Measurements from ENCODE around the gene ATOH8.

Gene ATOH8

DNA sequence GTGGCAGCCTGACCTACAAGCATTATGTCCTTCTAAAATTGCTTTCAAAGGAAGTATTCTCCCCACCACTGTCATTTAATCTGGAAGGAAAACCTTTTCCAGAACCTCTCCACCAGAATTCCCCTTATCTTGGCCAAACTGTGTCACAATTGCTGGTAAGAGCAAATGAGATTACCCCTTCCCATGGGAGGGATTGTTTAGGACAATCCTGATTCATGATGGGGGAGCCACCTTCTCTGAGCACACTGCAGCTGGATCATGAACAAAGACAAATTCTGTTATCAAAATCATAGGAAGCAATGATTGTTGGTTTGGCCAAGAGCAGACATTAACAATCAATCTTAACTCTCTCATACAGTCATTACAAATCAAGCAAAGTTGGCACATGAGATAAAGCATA lies 18.1 kb upstream of the ATOH8 start:
- Mint-ChIP-seq H3K27me3 (ENCODE audit: low read depth) (peaks cover 11% of the 10 kb centered on the region), H3K36me3 (ENCODE audit: low read depth) (no peaks in the 10 kb centered on the region), H3K4me1 (peaks cover 68% of the 10 kb centered on the region)

GRCh38 chr2:85736456-85737355 lies 17.1 kb upstream of the ATOH8 start:
- no peaks in the 10 kb centered on the region for H3K36me3 Mint-ChIP-seq (ENCODE audit: low read depth)
- H3K27ac Mint-ChIP-seq: peak overlapping the region in 2 of 3 experiments; percentile 29 to 54
- no peaks in the 10 kb centered on the region for H3K9me3 Mint-ChIP-seq
- peaks cover 11% of the 10 kb centered on the region for H3K27me3 Mint-ChIP-seq (ENCODE audit: low read depth)
- no peak overlapping the region for H3K4me3 Mint-ChIP-seq
- TF ChIP-seq, protein P1, sequence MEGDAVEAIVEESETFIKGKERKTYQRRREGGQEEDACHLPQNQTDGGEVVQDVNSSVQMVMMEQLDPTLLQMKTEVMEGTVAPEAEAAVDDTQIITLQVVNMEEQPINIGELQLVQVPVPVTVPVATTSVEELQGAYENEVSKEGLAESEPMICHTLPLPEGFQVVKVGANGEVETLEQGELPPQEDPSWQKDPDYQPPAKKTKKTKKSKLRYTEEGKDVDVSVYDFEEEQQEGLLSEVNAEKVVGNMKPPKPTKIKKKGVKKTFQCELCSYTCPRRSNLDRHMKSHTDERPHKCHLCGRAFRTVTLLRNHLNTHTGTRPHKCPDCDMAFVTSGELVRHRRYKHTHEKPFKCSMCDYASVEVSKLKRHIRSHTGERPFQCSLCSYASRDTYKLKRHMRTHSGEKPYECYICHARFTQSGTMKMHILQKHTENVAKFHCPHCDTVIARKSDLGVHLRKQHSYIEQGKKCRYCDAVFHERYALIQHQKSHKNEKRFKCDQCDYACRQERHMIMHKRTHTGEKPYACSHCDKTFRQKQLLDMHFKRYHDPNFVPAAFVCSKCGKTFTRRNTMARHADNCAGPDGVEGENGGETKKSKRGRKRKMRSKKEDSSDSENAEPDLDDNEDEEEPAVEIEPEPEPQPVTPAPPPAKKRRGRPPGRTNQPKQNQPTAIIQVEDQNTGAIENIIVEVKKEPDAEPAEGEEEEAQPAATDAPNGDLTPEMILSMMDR (IDR thresholded peaks at IDR 0.05; ENCODE audit: unreplicated experiment in 3 of 3): no peak
- peaks cover 70% of the 10 kb centered on the region for H3K4me1 Mint-ChIP-seq

More for the DNA sequence above, 18.1 kb upstream of the ATOH8 start:
- no peaks in the 10 kb centered on the region for H3K9me3 Mint-ChIP-seq
- H3K27ac Mint-ChIP-seq: peak overlapping the region; percentile 3 to 13 (median 13)
- no peak overlapping the region for H3K4me3 Mint-ChIP-seq
- TF ChIP-seq, protein P1 (IDR thresholded peaks at IDR 0.05; ENCODE audit: unreplicated experiment in 3 of 3): no peak

DNA sequence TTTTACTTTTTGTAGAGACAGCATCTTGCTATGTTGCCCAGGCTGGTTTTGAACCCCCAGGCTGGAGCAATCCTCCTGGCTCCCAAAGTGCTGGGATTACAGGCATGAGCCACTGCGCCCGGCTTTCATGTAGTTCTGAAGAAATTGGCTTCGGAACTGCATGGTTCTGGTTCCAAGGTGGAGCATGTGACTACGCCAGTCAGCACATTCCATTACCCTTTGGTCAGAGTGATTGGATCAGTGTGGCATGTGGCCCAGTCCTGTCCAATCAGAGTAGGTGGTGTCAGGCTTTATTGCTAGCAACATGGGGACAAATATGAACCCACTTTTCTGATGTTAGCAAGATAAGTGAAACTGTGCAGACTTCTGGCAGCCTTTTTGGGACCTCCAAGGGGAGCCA lies 16.3 kb upstream of the ATOH8 start:
- H3K27me3 Mint-ChIP-seq (ENCODE audit: low read depth): peaks cover 11% of the 10 kb centered on the region
- TF ChIP-seq, protein P1 (IDR thresholded peaks at IDR 0.05; ENCODE audit: unreplicated experiment in 3 of 3): no peak
- H3K9me3 Mint-ChIP-seq: no peaks in the 10 kb centered on the region
- peaks cover 74% of the 10 kb centered on the region for H3K4me1 Mint-ChIP-seq
- H3K27ac Mint-ChIP-seq: peak overlapping the region in 1 of 3 experiments; percentile 51
- no peaks in the 10 kb centered on the region for H3K36me3 Mint-ChIP-seq (ENCODE audit: low read depth)
- no peak overlapping the region for H3K4me3 Mint-ChIP-seq

GRCh38 chr2:85737961-85738360 lies 15.8 kb upstream of the ATOH8 start:
- H3K27me3 Mint-ChIP-seq (ENCODE audit: low read depth): peaks cover 11% of the 10 kb centered on the region

GRCh38 chr2:85740193-85740592 lies 13.6 kb upstream of the ATOH8 start:
- Mint-ChIP-seq H3K27ac (no peak overlapping the region), H3K36me3 (ENCODE audit: low read depth) (no peaks in the 10 kb centered on the region), H3K4me1 (peaks cover 72% of the 10 kb centered on the region), H3K4me3 (no peak overlapping the region), H3K27me3 (ENCODE audit: low read depth) (peaks cover 8% of the 10 kb centered on the region), H3K9me3 (no peaks in the 10 kb centered on the region)
- TF ChIP-seq, protein P1 (IDR thresholded peaks at IDR 0.05; ENCODE audit: unreplicated experiment in 3 of 3): no peak

More at GRCh38 chr2:85737961-85738360, 15.8 kb upstream of the ATOH8 start:
- no peaks in the 10 kb centered on the region for H3K9me3 Mint-ChIP-seq
- TF ChIP-seq, protein P1 (IDR thresholded peaks at IDR 0.05; ENCODE audit: unreplicated experiment in 3 of 3): no peak
- H3K36me3 Mint-ChIP-seq (ENCODE audit: low read depth): no peaks in the 10 kb centered on the region
- H3K4me3 Mint-ChIP-seq: no peak overlapping the region
- H3K27ac Mint-ChIP-seq: peak overlapping the region in 2 of 3 experiments; percentile 11 to 51
- H3K4me1 Mint-ChIP-seq: peaks cover 74% of the 10 kb centered on the region

Measured in nephron (organoid).